ENCODE data around the gene WDR81. TPM values are rescaled to one million over a fixed set of nuclear protein-coding genes. Genes with fewer than 3 reads are reported as not detected.

The WDR81 gene
- total and polyA plus RNA-seq, 2 donors (not counting 1 experiment from before 2014, with no cell fraction given), result 52.7 to 102 TPM

DNA sequence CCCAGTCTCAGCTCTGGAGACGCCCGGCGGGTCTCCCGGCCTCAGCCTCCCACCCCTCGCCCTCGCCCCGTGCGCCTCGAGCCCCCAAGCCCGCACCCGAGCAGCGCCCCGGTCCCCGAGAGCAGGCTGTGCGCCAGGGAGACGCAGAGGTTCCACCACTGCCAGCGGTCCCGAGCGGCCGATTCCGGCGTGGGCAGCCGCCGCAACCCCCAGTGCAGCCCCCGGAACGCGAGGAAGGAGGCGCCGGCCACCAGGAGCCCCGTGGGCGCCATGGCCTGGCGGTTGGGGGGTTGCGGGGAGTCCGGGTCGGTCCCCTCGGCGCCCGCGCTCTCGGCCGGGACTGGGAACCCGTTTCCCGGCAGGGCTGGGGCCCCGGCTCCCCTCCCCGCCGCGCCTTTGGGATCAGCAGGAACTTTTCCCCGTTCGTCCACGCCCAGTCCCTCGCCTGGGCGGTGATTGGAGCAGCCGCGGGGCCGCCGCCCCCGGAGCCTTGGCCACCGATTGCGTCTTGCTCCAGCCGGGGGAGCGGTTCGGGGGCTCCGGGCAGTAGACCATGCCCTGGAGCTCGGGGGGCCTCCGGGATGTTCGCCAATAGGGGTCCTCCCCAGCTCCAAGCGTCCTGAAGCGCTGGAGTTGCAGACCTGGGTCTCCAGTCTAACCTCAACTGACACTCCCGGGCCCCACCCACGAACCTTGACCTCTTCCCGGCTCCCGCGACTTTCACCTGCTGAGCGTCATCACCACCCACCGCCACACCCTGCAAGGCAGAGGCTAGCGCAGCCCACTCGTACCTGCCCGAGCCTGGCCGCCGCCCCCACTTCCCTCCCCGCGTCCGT lies 14.3 kb upstream of the WDR81 start, which contains the start of gene TLCD2:
Gene TLCD2, minus strand, starts transcription at position 407 of the 836 bp plus-strand sequence. Its CDS starts 135 bp downstream, at position 272.
- ATAC-seq (ENCODE audit: low read depth) (peak; percentile 40), DNase-seq (peak; percentile 47)
- H3K9me3 Mint-ChIP-seq (ENCODE audit: insufficient read depth), result no peaks in the 10 kb centered on the region
- no peak within 1 kb of the TSS for H3K27ac Mint-ChIP-seq
- peaks cover 15% of the 10 kb centered on the region for H3K4me1 Mint-ChIP-seq
- peaks cover 0 to 13% (median 0%) of the 10 kb centered on the region in 3 donors for H3K9me3 ChIP-seq (ENCODE audit: control extremely low read depth in 1 of 3, control insufficient read depth in 2 of 3, insufficient read depth in 1 of 3, low read length in 2 of 3)
- peak within 1 kb of the TSS; percentile 62 for H3K9ac ChIP-seq (ENCODE audit: low read length)
- no peak within 1 kb of the TSS for H3K27ac ChIP-seq (ENCODE audit: low read length in 2 of 2)
- H3K4me2 ChIP-seq (replicated peaks; ENCODE audit: low read depth, low read length, poor library complexity, severe bottlenecking), result peak within 1 kb of the TSS; percentile 98
- ChIA-PET CTCF (interaction anchor here (1.3 to 1.6 kb wide), 2 partner anchors 41 to 74 kb away, joined by 3 read pairs; no protein-coding TSS in a partner anchor), POLR2A (no interaction called here)
- 1% methylated on average over 83 of the region's 83 CpGs for WGBS (ENCODE audit: insufficient coverage)
- intact Hi-C loops (cut with micrococcal nuclease), result no loop called here
- H3K79me2 ChIP-seq (ENCODE audit: control insufficient read depth, insufficient read depth, low read length), result no peaks in the 10 kb centered on the region
- no peaks in the 10 kb centered on the region for H3K36me3 ChIP-seq (replicated peaks in 1 of 2; ENCODE audit: control extremely low read depth in 1 of 2, control insufficient read depth in 1 of 2, extremely low read depth in 1 of 2, insufficient read depth in 2 of 2, low read length in 1 of 2)
- peaks cover 0 to 73% (median 28%) of the 10 kb centered on the region in 4 experiments for H3K27me3 ChIP-seq (replicated peaks in 1 of 4; ENCODE audit: control extremely low read depth in 1 of 4, control insufficient read depth in 3 of 4, insufficient read depth in 4 of 4, low read length in 3 of 4)
- peaks cover 61% of the 10 kb centered on the region for H3K27me3 Mint-ChIP-seq
- TF ChIP-seq, protein P1, sequence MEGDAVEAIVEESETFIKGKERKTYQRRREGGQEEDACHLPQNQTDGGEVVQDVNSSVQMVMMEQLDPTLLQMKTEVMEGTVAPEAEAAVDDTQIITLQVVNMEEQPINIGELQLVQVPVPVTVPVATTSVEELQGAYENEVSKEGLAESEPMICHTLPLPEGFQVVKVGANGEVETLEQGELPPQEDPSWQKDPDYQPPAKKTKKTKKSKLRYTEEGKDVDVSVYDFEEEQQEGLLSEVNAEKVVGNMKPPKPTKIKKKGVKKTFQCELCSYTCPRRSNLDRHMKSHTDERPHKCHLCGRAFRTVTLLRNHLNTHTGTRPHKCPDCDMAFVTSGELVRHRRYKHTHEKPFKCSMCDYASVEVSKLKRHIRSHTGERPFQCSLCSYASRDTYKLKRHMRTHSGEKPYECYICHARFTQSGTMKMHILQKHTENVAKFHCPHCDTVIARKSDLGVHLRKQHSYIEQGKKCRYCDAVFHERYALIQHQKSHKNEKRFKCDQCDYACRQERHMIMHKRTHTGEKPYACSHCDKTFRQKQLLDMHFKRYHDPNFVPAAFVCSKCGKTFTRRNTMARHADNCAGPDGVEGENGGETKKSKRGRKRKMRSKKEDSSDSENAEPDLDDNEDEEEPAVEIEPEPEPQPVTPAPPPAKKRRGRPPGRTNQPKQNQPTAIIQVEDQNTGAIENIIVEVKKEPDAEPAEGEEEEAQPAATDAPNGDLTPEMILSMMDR (IDR thresholded peaks at IDR 0.05), result no peak
- H4K20me1 ChIP-seq (ENCODE audit: control insufficient read depth, insufficient read depth, low read length, poor library complexity, severe bottlenecking), result peaks cover 10% of the 10 kb centered on the region
- H3K4me1 ChIP-seq (ENCODE audit: control insufficient read depth in 2 of 2, insufficient read depth in 2 of 2, low read length in 2 of 2), result peaks cover 27 to 28% of the 10 kb centered on the region in 2 donors
- H2AFZ ChIP-seq (ENCODE audit: insufficient read depth, low read depth, low read length, poor library complexity, severe bottlenecking), result peak within 1 kb of the TSS; percentile 71
- H3K4me3 ChIP-seq (ENCODE audit: control extremely low read depth in 1 of 5, extremely low read depth in 1 of 5, insufficient read depth in 1 of 5, low read depth in 2 of 5, low read length in 4 of 5), result peak within 1 kb of the TSS in 4 of 5 experiments; percentile 19 to 64 (median 47)
- H3K4me3 Mint-ChIP-seq, result peak within 1 kb of the TSS; percentile 67
